GM18873 (cell line): ENCODE data around the gene RBMS3.

Experiments used
- ATAC-seq: cut with Tn5 transposase; IDR thresholded peaks from one replicate; pipeline ENCODE4 v1.9.1; 2021; ENCODE audit warnings: mild to moderate bottlenecking, moderate library complexity, moderate number of reproducible peaks; ENCODE audit not compliant: unreplicated experiment, low FRiP score

Gene RBMS3

GRCh38 chr3:29597376-29598008 is 316.6 kb downstream of the RBMS3 start:
- no peak for ATAC-seq

GRCh38 chr3:29601861-29602585 is 321.2 kb downstream of the RBMS3 start:
- ATAC-seq: no peak

DNA sequence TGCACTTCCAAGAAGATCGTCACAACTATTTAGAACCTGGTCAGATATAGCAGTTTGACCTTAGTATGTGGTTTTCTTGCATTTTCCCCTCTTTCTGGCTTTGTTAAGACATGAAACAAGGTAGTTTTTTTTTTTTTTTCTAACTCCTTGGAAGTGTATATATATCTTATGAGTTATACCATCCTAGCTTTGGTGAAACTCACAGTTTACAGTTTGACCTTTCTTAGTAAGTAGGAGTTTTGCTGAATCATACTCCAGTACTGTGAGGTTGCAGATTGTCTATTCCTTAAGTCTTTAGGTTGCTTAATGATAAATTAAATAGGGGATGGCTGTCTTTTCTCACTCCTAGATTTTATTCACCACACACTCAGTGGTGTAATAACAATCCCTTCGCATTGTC is 325.0 kb downstream of the RBMS3 start:
- no peak for ATAC-seq

DNA sequence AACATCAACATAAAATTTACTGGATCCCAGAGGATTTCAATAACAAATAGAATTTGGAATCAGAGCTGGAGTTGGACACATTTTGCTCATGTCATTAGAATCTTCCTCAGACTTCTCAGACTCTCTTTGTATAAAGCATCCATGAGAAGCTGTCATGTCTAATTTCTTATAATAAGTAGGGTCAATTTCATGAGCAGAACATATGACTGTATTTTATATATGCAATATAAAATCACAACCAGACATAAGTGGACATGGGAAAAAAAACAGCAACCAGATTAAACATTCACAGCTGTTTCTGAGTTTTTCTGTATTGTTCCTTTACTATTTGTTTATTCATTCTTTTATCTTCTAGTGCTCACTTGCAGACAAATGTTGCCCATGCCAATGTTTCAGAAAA is 325.5 kb downstream of the RBMS3 start:
- ATAC-seq: no peak

DNA sequence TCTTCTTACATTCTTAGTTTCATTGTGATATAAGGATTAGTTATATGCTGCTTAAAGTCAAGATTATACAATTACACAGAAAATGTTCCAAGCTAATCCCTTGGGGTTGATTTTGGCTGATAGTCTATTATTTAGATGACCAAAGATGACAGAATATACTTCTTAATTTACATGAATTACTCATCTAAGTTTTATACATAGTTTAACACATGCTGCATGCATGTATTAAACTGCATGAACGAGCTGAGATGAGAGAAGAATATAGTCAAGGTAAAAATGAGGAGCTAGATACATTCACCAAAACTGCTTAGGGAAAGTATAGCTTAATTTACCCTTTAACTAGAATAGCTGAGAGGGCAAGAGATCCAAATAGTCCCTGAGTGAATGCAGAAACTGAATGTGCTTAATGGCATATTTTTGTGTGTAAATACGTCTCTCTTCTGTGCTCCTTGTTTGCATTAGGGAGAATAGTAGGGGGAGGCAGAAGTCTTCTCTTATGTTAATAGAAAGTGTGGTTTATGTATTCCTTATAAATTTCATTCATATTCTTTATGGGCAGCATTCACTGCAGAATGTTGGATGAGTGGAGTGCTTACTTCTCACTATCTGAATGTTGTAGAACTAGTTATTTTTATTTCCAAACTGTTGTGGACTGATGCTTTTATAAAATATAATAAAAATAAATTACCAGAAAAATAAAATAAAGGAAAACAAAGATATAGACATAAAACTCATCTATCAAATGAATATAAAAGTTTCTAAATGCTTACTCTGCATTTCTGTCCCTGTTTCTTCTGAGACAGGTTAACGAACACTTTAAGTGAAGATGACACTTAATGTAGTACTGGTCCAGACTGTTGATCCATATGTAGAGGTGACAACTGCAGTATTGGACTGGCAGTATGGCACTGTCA is 327.8 kb downstream of the RBMS3 start:
- ATAC-seq: no peak

DNA sequence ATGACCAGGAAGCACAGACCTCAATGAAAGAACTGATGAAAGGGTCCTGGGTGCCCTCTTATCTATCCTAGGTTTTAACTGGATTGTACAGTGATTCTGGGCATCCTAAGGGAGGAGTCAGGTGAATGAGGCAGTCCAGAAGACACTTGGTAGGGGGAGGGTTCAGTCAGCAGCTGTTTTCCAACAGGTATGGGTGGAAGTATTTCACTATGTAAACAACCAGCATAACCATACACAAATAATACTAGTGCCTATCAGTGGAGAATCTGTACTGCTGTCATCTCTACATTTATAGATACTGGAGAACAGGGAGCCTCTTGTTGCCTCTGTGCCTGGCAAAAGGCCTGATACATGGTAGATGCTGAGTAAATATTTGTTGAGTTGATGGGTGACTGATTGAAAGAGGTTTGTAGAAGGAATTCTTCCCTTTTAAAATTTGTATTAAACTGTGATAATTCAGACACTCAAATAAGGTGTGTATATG is 328.5 kb downstream of the RBMS3 start:
- ATAC-seq: no peak

- no peak for ATAC-seq
Measured at GRCh38 chr3:29610781-29611180, 329.9 kb downstream of the RBMS3 start.

DNA sequence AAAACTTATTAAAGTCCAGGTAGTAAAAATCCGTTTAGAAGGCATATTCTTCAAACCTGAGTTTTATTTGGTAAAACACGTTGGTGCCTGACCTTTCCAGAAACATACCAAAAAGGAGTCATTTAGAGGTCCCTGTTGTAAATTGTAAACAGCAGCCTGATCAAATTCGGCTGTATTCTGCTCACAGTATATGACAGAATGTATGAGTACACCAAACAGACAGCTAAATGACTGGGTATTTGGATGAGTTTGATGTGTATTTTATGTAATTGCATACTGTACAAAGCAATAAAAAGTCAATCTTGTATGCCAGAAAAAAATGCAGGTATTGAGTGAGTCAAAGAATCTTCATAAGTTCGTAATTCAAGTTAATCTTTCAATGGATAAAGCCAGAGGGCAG is 330.4 kb downstream of the RBMS3 start:
- ATAC-seq: no peak

- ATAC-seq: no peak
Measured at GRCh38 chr3:29612536-29612935, 331.7 kb downstream of the RBMS3 start.

- ATAC-seq: no peak
Measured at GRCh38 chr3:29614954-29615353, 334.1 kb downstream of the RBMS3 start.

DNA sequence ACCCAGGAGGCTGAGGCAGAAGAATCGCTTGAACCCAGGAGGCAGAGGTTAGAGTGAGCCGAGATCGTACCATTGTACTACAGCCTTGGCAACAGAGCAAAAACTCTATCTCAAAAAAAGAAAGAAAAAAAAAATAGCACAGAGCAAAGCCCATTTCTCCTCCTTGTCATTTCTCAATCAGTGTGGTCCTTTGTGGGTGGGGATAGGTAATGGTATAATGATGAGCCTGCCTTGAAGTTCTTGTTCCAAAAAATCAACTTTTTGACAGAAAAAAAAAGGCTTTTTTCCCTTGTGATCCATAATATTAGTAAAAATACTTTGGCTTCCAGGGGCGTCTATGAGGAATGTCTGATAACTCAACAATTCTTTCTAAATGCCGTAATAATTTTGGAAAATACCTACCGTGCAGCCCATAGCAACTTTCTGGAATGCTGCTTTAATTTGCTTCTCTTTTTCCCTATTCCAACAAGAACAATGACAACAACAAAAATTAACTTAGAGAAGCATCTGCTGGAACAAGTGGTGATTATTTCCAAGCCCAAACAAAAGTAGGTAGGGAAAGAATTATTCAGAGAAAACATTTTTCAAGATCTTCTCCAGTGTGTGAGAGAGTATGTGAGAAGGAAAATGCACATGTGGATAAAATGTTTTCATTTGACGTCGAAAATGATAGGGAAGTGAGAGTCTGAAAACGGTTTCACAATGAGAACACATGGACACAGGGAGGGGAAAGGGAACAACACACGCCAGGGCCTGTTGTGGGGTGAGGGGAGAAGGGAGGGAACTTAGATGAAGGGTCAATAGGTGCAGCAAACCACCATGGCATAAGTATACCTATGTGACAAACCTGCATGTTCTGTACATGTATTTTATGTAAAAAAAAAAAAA is 337.8 kb downstream of the RBMS3 start:
- ATAC-seq: no peak

DNA sequence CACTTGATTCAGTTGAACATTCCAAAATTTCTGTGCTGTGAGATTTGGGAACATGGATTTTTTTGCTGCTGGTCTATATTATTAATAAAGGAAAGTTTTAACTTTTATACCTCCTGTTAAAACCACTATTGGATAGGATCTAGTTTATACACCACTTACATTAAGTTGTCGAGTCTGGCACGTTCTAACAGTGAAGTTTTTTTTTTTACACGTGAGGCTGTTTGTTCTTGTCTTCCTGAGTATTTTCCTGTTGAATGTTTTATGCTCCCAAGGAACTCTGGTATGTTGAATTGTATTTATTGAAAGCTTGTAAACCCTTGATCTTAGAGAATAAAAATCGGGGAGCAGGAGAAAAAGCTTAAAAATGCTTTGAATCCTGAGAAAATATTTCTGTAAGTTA is 338.8 kb downstream of the RBMS3 start:
- ATAC-seq: no peak

DNA sequence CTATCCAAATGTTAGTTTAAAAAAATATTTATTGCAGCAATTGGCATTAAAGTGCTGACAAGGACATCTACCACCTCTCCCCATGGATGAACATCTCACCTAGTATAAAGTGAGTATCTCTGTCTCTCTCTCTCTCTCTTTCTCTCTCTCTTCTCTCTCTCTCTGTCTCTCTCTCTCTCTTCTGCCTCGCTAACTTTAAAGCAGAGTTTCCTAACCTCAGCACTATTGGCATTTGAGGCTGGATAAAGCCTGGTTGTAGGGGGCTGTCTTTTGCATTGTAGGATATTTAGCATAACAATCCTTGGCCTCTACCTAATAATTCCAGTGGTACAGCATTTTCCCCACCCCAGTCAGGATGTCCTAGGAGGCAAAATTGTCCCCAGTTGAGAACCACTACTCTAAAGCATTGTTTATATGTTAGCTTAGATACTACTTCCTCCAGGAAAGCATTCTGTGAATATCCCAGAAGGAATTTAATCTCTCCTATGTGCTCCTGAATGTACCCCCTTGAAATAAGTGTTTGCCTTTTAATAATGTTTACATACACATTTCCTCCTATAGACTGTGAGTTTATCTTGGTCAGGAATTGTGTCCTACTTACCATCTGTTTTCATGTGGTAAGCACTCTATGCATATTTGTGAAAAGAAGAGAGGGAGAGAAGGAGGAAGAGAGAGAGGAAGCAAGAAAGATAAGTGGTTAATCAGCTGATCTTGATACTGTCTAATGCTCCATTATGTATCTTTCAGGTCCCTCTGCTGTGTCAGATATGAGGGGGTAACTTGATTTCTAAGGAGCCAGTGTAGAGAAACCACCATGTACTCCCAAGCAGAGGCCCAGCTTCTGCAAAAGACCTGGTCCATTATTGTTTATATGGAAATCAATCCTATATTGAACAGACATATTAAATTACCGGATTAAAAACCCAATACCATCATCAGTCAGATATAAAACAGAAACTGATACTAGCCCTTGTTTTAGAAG is 346.6 kb downstream of the RBMS3 start:
- ATAC-seq: no peak

DNA sequence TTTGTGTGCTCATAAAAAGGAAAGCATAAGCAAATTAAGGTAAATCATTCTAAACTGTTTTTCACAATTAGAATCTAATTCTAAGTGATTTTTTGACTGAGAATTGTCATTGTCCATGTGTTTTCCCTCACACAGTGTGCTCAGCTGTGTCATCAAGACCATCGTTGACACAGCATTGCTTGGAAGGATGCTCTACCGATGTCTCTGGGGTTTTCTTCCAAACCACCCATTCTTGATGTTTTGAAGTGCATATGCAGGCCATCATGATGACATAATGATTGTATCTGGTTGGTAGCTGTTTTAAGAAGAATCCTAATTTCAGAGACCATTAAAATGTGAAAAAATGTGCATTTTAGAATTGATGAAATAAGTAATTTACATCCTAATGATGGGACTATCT is 347.9 kb downstream of the RBMS3 start:
- ATAC-seq: no peak

- ATAC-seq: no peak
Measured at GRCh38 chr3:29635888-29636287, 355.0 kb downstream of the RBMS3 start.

DNA sequence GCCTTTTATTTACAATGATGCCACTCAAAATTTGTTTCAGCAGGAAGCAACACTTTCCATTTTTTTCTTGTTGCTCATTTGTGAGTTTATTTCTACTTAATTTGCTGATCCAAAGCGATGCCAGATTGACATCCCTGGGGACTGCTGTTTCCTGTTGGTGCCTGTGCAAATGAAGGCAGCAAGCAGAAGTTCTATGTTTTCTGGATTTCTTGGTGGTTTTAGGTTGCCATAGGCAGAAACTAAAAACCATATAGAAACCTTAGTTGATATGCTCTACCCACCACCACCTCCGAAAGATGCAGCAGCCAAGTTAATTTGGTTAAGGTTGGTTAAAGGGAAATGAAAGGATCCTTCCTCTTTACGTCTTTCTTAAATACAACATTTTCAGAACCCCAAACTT is 356.2 kb downstream of the RBMS3 start:
- ATAC-seq: no peak

GRCh38 chr3:29639578-29640290 is 358.9 kb downstream of the RBMS3 start:
- no peak for ATAC-seq

GRCh38 chr3:29642393-29643033 is 361.6 kb downstream of the RBMS3 start:
- no peak for ATAC-seq
